Stimulated activated CD4-positive, alpha-beta T cell treated with anti-CD3 and anti-CD28 coated beads, Interleukin-2, amount 100 ng/mL, for 4 hours (primary cell): Measurements from ENCODE around the gene AP1S1.
"Not testable (repeated sequence)": the region's sequence is repeated elsewhere in the genome, so short reads cannot be mapped to it uniquely, and the experiment has no call there.

Source experiments
- DNase-seq: peaks from one replicate; pipeline ENCODE4 v3.0.0-alpha.2; 2020; ENCODE audit warnings: low read depth

AP1S1 gene

GRCh38 chr7:101201695-101202602 lies 47.7 kb downstream of the AP1S1 start:
- no peak for DNase-seq

- no peak for DNase-seq
These were observed 48.3 kb downstream of the AP1S1 start for GRCh38 chr7:101202603-101202918.

GRCh38 chr7:101203740-101204738 lies 49.8 kb downstream of the AP1S1 start:
- not testable (repeated sequence) for DNase-seq

GRCh38 chr7:101205901-101206664 lies 51.8 kb downstream of the AP1S1 start:
- DNase-seq = no peak

- DNase-seq = no peak
These were observed 52.4 kb downstream of the AP1S1 start for GRCh38 chr7:101206665-101207042.

- DNase-seq = no peak
These were observed 53.2 kb downstream of the AP1S1 start for GRCh38 chr7:101207459-101207858.

- DNase-seq = no peak
These were observed 54.5 kb downstream of the AP1S1 start for GRCh38 chr7:101208794-101209193.

- DNase-seq = no peak
These were observed 55.9 kb downstream of the AP1S1 start for GRCh38 chr7:101210143-101210542.
